ENCODE results near the gene MYMK.

Gene MYMK, protein sequence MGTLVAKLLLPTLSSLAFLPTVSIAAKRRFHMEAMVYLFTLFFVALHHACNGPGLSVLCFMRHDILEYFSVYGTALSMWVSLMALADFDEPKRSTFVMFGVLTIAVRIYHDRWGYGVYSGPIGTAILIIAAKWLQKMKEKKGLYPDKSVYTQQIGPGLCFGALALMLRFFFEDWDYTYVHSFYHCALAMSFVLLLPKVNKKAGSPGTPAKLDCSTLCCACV

DNA sequence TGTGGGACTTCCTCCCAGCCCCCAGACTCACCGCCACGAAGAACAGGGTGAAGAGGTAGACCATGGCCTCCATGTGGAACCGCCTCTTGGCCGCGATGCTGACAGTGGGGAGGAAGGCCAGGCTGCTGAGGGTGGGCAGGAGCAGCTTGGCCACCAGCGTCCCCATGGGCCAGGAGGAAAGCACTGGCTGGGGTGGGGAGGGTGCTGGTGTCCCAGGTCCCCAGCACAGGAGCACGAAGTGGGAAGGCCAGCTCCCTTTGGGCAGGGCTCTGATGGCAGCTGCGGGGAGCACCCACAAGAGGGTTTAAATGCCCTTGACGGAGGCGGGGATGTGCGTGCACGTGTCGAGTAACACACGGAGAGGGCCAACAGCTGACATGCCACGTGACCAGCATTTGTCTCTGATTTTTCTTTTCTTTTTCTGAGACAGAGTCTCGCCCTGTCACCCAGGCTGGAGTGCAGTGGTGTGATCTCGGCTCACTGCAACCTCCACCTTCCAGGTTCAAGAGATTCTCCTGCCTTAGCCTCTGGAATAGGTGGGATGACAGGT, at the start of gene MYMK:
MYMK (minus strand) TSS at position 281 of the 550 bp plus-strand sequence; CDS start at position 166, 115 bp downstream.
- H3K4me3 ChIP-seq (ENCODE audit: low read length) = no peak within 1 kb of the TSS
- no peaks in the 10 kb centered on the region for H3K9me3 ChIP-seq (ENCODE audit: control insufficient read depth, low read length)
- no peaks in the 10 kb centered on the region for H3K36me3 ChIP-seq (ENCODE audit: control insufficient read depth, insufficient read depth, low read length, severe bottlenecking)
- no peak for DNase-seq (ENCODE audit: low read depth)
- peaks cover 8% of the 10 kb centered on the region for H3K4me1 ChIP-seq (ENCODE audit: control insufficient read depth, insufficient read depth, low read length)
- no peak within 1 kb of the TSS for H3K9ac ChIP-seq (ENCODE audit: low read length)
- H3K27me3 ChIP-seq (replicated peaks; ENCODE audit: control insufficient read depth, insufficient read depth, low read length) = peaks cover 55% of the 10 kb centered on the region

DNA sequence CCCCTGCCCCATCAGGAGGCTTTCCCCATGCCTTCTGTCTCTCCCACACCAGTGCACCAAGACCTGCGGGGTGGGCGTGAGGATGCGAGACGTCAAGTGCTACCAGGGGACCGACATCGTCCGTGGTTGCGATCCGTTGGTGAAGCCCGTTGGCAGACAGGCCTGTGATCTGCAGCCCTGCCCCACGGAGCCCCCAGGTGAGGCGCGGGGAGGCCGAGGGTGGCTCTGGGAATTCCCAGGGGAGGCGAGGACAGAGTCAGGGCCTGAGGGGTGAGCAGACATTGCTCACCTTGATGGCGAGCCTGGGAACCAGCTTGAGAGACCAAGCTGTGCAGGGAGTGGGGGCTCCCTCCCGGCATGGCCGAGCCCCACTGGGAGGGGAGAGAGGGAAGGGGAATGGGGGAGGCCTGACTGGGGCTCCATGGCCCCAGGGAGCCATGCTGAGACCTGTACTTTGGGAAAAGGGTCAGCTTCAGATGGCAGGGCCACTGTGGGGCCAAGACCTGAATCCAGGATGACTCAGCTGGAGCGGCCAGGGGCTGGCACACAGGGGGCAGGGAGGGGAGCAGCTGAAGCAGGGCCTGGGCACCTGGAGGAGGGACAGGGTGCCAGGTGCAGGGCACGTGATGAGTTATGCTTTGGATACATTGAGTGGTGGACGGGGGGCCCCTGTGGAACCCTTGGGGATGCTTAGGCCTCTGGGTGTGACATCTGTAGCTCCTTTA, 49.2 kb upstream of the MYMK start:
- no peaks in the 10 kb centered on the region for H3K36me3 ChIP-seq (ENCODE audit: control insufficient read depth, insufficient read depth, low read length, severe bottlenecking)
- peaks cover 46% of the 10 kb centered on the region for H3K27me3 ChIP-seq (replicated peaks; ENCODE audit: control insufficient read depth, insufficient read depth, low read length)
- peaks cover 10% of the 10 kb centered on the region for H3K4me1 ChIP-seq (ENCODE audit: control insufficient read depth, insufficient read depth, low read length)
- H3K9me3 ChIP-seq (ENCODE audit: control insufficient read depth, low read length) = no peaks in the 10 kb centered on the region
- H3K4me3 ChIP-seq (ENCODE audit: low read length) = no peak overlapping the region
- no peak for DNase-seq (ENCODE audit: low read depth)
- no peak overlapping the region for H3K9ac ChIP-seq (ENCODE audit: low read length)

DNA sequence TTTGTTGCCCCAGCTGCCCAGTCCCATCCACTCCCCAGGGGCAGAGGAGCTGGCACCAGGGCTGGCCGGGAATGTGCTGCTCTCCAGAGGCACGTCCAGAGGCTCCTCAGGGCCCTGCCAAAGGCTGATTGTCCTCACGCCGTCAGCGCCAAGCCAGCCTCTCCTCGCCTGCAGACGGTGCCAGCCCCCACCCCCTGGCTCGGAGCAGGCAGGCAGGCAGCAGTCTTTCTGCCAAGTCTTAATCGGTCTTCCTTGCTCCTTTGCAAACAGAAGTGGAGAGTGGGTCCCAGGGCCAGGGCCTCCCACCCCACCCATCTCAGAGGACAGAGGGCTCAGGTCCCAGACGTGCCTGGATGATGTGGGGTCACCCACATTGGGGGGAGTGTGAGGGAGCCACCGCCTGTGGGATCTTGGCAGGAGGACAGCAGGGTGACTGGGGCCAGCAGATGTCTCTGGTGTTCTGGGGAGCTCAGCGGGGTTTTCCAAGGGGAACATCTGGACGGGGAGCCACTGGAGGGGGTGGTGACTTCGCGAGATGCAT, 48.1 kb upstream of the MYMK start:
- Histone ChIP-seq H3K4me3 (ENCODE audit: low read length) (no peak overlapping the region), H3K36me3 (ENCODE audit: control insufficient read depth, insufficient read depth, low read length, severe bottlenecking) (no peaks in the 10 kb centered on the region), H3K9ac (ENCODE audit: low read length) (no peak overlapping the region), H3K27me3 (replicated peaks; ENCODE audit: control insufficient read depth, insufficient read depth, low read length) (peaks cover 42% of the 10 kb centered on the region), H3K4me1 (ENCODE audit: control insufficient read depth, insufficient read depth, low read length) (peaks cover 10% of the 10 kb centered on the region), H3K9me3 (ENCODE audit: control insufficient read depth, low read length) (no peaks in the 10 kb centered on the region)
- no peak for DNase-seq (ENCODE audit: low read depth)

DNA sequence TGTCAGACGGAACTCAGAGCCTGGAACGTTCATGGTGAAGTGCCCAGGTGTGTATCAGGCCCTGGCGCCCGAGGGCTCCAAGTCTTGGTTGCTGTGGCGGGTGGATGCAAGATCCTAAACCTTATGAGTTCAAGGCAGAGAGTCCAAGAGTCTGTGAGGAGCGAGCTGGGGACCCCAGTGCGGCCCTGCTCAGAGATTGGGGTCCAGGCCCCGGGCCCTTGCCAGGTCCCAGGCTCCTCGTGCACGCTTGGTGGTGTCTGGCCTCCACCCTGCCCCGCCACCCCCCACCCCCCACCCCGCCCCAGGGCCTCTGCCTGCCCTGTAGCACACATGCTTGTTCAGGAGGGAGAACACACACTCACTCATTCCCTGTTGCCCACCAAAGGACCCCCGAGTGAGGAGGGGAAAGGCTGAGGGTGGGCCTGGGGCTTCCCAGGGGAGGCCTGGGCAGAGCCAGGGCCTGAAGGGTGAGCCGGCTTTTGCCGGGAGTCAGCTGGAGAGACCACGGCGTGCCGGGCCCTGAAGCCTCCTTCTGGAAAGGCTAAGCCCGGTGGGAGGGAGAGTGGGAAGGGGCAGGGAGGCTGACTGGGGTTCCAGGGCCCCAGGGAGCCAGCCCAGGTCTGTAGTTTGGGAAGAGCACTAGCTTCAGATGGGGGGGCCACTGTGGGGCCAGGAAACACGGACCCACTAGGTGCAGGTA, 47.3 kb upstream of the MYMK start:
- no peak overlapping the region for H3K9ac ChIP-seq (ENCODE audit: low read length)
- peaks cover 36% of the 10 kb centered on the region for H3K27me3 ChIP-seq (replicated peaks; ENCODE audit: control insufficient read depth, insufficient read depth, low read length)
- H3K4me1 ChIP-seq (ENCODE audit: control insufficient read depth, insufficient read depth, low read length) = peaks cover 10% of the 10 kb centered on the region
- no peak for DNase-seq (ENCODE audit: low read depth)
- H3K9me3 ChIP-seq (ENCODE audit: control insufficient read depth, low read length) = no peaks in the 10 kb centered on the region
- no peak overlapping the region for H3K4me3 ChIP-seq (ENCODE audit: low read length)
- no peaks in the 10 kb centered on the region for H3K36me3 ChIP-seq (ENCODE audit: control insufficient read depth, insufficient read depth, low read length, severe bottlenecking)

DNA sequence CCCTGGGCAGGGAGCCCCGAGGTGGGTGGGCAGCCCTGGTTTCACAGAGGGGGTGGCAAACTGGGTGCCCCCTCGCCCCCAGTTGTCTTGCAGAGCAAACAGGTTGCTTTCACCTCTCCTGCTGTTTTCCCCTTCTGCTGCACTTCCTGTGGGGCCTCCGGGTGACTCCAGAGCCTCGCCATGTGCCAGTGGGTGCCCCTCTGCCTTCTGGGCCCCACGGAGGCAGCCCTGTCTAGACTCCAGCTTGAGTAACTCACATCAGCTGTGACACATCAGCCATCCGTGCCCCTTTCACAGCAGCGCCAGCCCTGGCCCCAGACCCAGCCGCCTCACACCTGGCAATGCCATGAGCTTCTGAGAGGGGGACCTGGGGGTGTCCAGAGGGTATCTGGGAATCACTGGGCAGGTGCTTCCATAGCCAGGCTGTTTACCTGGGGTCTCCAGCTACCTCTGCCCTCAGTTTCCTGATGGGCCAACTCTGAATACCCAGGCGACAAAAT, 46.7 kb upstream of the MYMK start:
- H3K36me3 ChIP-seq (ENCODE audit: control insufficient read depth, insufficient read depth, low read length, severe bottlenecking) = no peaks in the 10 kb centered on the region
- H3K27me3 ChIP-seq (replicated peaks; ENCODE audit: control insufficient read depth, insufficient read depth, low read length) = peaks cover 33% of the 10 kb centered on the region

DNA sequence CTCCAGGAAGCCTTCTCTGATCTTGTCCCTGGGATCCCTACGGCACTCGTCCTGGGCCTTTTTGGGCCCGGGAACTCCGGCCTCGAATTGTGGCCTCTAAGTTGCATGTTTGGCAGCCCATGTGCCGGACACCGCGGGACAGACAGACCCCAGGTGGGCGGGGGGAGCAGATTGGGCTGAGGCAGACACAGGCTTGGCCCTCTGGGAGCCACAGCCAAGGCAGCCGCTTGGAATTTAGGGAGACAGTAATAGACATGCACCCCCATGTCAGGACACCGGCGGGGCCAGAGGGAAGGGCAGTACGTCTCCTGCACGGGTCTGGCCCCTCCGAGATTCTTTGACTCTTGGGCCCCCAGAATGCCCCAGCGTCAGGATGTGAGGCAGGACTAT, 45.9 kb upstream of the MYMK start:
- H3K4me3 ChIP-seq (ENCODE audit: low read length) = no peak overlapping the region
- DNase-seq (ENCODE audit: low read depth) = no peak
- peaks cover 11% of the 10 kb centered on the region for H3K4me1 ChIP-seq (ENCODE audit: control insufficient read depth, insufficient read depth, low read length)

More for the DNA sequence above, 46.7 kb upstream of the MYMK start:
- no peak overlapping the region for H3K9ac ChIP-seq (ENCODE audit: low read length)
- H3K9me3 ChIP-seq (ENCODE audit: control insufficient read depth, low read length) = no peaks in the 10 kb centered on the region
- peaks cover 10% of the 10 kb centered on the region for H3K4me1 ChIP-seq (ENCODE audit: control insufficient read depth, insufficient read depth, low read length)
- H3K4me3 ChIP-seq (ENCODE audit: low read length) = no peak overlapping the region
- no peak for DNase-seq (ENCODE audit: low read depth)

DNA sequence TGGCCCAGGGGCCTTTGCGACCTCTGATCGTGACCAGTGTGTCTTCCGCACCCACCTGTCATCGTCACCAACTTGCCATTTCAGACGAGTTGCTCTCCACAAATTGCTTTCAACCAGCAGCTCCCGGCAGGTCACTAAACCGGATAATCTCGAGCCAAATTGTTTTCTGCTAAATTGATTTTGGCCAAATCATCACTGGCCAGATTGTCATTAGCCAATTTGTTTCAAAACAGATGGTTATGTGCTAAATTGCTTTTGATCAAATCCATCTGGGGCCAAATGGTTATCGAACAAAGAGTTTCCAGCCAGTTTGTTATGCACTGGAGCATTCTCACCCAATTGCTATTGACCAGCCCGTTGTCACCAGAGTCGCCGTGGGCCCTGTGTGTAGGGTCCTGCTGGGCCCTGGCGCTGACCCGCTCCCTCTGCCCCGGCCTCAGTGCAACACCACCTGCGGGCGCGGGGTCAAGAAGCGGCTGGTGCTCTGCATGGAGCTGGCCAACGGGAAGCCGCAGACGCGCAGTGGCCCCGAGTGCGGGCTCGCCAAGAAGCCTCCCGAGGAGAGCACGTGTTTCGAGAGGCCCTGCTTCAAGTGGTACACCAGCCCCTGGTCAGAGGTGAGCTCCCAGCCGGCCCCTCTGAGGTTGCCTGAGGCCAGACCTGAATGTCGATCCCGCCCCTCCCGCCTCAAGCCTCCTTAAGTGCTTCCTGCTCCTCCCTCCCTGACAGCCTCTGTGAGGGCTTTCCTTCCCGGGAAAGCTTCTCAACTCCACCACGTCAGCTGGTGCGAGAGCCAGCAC, 45.3 kb upstream of the MYMK start:
- Histone ChIP-seq H3K36me3 (ENCODE audit: control insufficient read depth, insufficient read depth, low read length, severe bottlenecking) (no peaks in the 10 kb centered on the region), H3K4me1 (ENCODE audit: control insufficient read depth, insufficient read depth, low read length) (peaks cover 17% of the 10 kb centered on the region), H3K4me3 (ENCODE audit: low read length) (no peak overlapping the region), H3K9ac (ENCODE audit: low read length) (no peak overlapping the region), H3K9me3 (ENCODE audit: control insufficient read depth, low read length) (no peaks in the 10 kb centered on the region), H3K27me3 (replicated peaks; ENCODE audit: control insufficient read depth, insufficient read depth, low read length) (peaks cover 23% of the 10 kb centered on the region)
- DNase-seq (ENCODE audit: low read depth) = no peak

More for the DNA sequence above, 45.9 kb upstream of the MYMK start:
- Histone ChIP-seq H3K9ac (ENCODE audit: low read length) (no peak overlapping the region), H3K27me3 (replicated peaks; ENCODE audit: control insufficient read depth, insufficient read depth, low read length) (peaks cover 26% of the 10 kb centered on the region), H3K9me3 (ENCODE audit: control insufficient read depth, low read length) (no peaks in the 10 kb centered on the region), H3K36me3 (ENCODE audit: control insufficient read depth, insufficient read depth, low read length, severe bottlenecking) (no peaks in the 10 kb centered on the region)

DNA sequence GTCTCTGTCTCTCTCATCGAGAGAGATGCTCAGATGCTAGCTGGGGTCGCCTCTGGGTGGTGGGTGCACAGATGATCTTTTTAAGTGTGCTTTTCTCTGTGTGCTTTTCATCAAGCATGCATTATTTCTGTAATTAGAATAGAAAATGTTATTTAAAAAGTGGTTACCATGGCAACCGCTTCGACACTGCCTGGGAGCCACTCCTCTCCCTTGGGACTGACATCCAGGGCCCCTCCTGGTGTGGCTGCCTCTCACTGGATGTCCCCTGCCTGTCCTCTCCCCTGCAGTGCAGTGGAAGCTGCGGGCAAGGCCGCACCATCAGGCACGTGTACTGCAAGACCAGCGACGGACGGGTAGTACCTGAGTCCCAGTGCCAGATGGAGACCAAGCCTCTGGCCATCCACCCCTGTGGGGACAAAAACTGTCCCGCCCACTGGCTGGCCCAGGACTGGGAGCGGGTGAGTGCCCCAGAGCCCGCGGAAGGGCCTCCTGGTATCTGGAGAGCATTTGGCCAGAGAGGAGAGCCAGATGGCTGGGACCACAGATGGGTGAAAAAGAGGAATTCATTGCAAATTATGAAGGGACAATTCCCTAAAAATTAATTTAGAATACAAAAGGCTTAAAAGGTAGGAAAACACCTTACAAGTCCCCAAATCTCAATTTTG, 44.5 kb upstream of the MYMK start:
- no peaks in the 10 kb centered on the region for H3K36me3 ChIP-seq (ENCODE audit: control insufficient read depth, insufficient read depth, low read length, severe bottlenecking)

DNA sequence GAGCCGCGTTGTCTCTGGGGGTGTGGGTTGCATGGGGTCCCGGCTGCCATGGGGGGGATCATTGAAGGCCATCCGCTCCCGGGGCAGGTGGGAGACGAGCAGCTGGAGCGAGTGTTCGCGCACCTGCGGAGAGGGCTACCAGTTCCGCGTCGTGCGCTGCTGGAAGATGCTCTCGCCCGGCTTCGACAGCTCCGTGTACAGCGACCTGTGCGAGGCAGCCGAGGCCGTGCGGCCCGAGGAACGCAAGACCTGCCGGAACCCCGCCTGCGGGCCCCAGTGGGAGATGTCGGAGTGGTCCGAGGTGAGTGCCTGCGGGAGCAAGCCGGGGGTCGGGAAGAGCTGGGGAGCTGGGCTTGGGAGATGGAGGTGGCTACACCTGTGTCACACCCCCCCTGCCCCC, 43.4 kb upstream of the MYMK start:
- Histone ChIP-seq H3K4me3 (ENCODE audit: low read length) (no peak overlapping the region), H3K36me3 (ENCODE audit: control insufficient read depth, insufficient read depth, low read length, severe bottlenecking) (no peaks in the 10 kb centered on the region), H3K4me1 (ENCODE audit: control insufficient read depth, insufficient read depth, low read length) (peaks cover 23% of the 10 kb centered on the region), H3K9me3 (ENCODE audit: control insufficient read depth, low read length) (no peaks in the 10 kb centered on the region), H3K27me3 (replicated peaks; ENCODE audit: control insufficient read depth, insufficient read depth, low read length) (peaks cover 21% of the 10 kb centered on the region), H3K9ac (ENCODE audit: low read length) (no peak overlapping the region)
- DNase-seq (ENCODE audit: low read depth) = no peak

More for the DNA sequence above, 44.5 kb upstream of the MYMK start:
- Histone ChIP-seq H3K27me3 (replicated peaks; ENCODE audit: control insufficient read depth, insufficient read depth, low read length) (peaks cover 23% of the 10 kb centered on the region), H3K4me3 (ENCODE audit: low read length) (no peak overlapping the region), H3K4me1 (ENCODE audit: control insufficient read depth, insufficient read depth, low read length) (peaks cover 22% of the 10 kb centered on the region), H3K9me3 (ENCODE audit: control insufficient read depth, low read length) (no peaks in the 10 kb centered on the region), H3K9ac (ENCODE audit: low read length) (no peak overlapping the region)
- no peak for DNase-seq (ENCODE audit: low read depth)

DNA sequence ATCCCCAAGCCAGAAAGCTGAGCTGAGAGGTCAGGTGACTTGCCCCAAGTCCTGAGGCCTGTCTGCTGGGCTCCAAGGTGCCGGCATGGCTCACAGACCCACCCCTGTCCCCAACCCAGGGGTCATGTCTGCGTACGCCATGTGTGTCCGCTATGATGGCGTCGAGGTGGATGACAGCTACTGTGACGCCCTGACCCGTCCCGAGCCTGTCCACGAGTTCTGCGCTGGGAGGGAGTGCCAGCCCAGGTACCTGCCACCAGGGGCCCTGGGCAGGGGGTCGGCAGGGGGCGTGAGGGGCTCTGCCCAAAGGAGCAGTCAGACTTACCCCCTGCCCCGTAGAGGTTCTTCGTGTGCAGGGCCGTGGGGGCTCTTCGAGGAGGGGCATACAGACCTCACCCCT, 42.1 kb upstream of the MYMK start:
- Histone ChIP-seq H3K4me3 (ENCODE audit: low read length) (no peak overlapping the region), H3K9me3 (ENCODE audit: control insufficient read depth, low read length) (no peaks in the 10 kb centered on the region), H3K4me1 (ENCODE audit: control insufficient read depth, insufficient read depth, low read length) (peaks cover 17% of the 10 kb centered on the region), H3K9ac (ENCODE audit: low read length) (no peak overlapping the region), H3K36me3 (ENCODE audit: control insufficient read depth, insufficient read depth, low read length, severe bottlenecking) (no peaks in the 10 kb centered on the region), H3K27me3 (replicated peaks; ENCODE audit: control insufficient read depth, insufficient read depth, low read length) (peaks cover 20% of the 10 kb centered on the region)
- no peak for DNase-seq (ENCODE audit: low read depth)

Data from adipocyte (in vitro differentiated cells).